Ishikawa (cell line): ENCODE results near the gene UBL7.

Experiments used
- CEBPB ChIP-seq: IDR thresholded peaks from 2 replicates; pipeline ENCODE4 v1.6.1; 2012
- CREB1 ChIP-seq: IDR thresholded peaks from 2 replicates; pipeline ENCODE4 v1.6.1; 2012; ENCODE audit warnings: low read depth
- EGR1 ChIP-seq: IDR thresholded peaks from 2 replicates; pipeline ENCODE4 v1.6.1; 2012
- EP300 ChIP-seq: IDR thresholded peaks from 2 replicates; pipeline ENCODE4 v1.6.1; 2012; ENCODE audit warnings: borderline replicate concordance
- FOXM1 ChIP-seq: IDR thresholded peaks from 2 replicates; pipeline ENCODE4 v1.6.1; 2012; ENCODE audit warnings: low read depth, borderline replicate concordance
- MAX ChIP-seq: IDR thresholded peaks from 2 replicates; pipeline ENCODE4 v1.6.1; 2012
- NFIC ChIP-seq: IDR thresholded peaks from 2 replicates; pipeline ENCODE4 v1.6.1; 2012
- RAD21 ChIP-seq: IDR thresholded peaks from 2 replicates; pipeline ENCODE4 v1.6.1; 2012; ENCODE audit warnings: low read depth
- REST ChIP-seq: IDR thresholded peaks from 2 replicates; pipeline ENCODE4 v1.6.1; 2012; ENCODE audit warnings: low read depth, mild to moderate bottlenecking
- TAF1 ChIP-seq: IDR thresholded peaks from 2 replicates; pipeline ENCODE4 v1.6.1; 2012; ENCODE audit warnings: low read depth, mild to moderate bottlenecking
- TCF12 ChIP-seq: IDR thresholded peaks from 2 replicates; pipeline ENCODE4 v1.6.1; 2012; ENCODE audit warnings: low read depth
- TEAD4 ChIP-seq: IDR thresholded peaks from 2 replicates; pipeline ENCODE4 v1.6.1; 2012
- USF1 ChIP-seq: IDR thresholded peaks from 2 replicates; pipeline ENCODE4 v1.6.1; 2012
- YY1 ChIP-seq: IDR thresholded peaks from 2 replicates; pipeline ENCODE4 v1.6.1; 2012; ENCODE audit warnings: low read depth
- ZBTB7A ChIP-seq: IDR thresholded peaks from 2 replicates; pipeline ENCODE4 v1.6.1; 2012; ENCODE audit warnings: low read depth

Gene UBL7

GRCh38 chr15:74460298-74460697 lies 662 bp downstream of the UBL7 start:
- TF ChIP-seq EP300, result no peak
- no peak for TF ChIP-seq TAF1
- no peak for TF ChIP-seq CEBPB
- no peak for TF ChIP-seq NFIC
- TF ChIP-seq MAX, result no peak
- no peak for TF ChIP-seq YY1
- TF ChIP-seq FOXM1, result no peak
- no peak for TF ChIP-seq USF1
- no peak for TF ChIP-seq EGR1
- TF ChIP-seq CREB1, result no peak
- no peak for TF ChIP-seq TCF12
- TF ChIP-seq TEAD4, result no peak
- no peak for TF ChIP-seq REST
- TF ChIP-seq ZBTB7A, result no peak
- no peak for TF ChIP-seq RAD21

GRCh38 chr15:74458473-74458872 lies 2.5 kb downstream of the UBL7 start:
- TF ChIP-seq ZBTB7A, result no peak
- no peak for TF ChIP-seq TCF12
- no peak for TF ChIP-seq REST
- TF ChIP-seq YY1, result no peak
- TF ChIP-seq TAF1, result no peak
- TF ChIP-seq CREB1, result no peak
- TF ChIP-seq CEBPB, result no peak
- no peak for TF ChIP-seq RAD21
- TF ChIP-seq USF1, result no peak
- TF ChIP-seq EGR1, result no peak
- TF ChIP-seq NFIC, result no peak
- no peak for TF ChIP-seq TEAD4

GRCh38 chr15:74454764-74455500 lies 6.0 kb downstream of the UBL7 start:
- TF ChIP-seq NFIC (no peak), RAD21 (no peak), TEAD4 (no peak), CREB1 (no peak), USF1 (no peak), EP300 (no peak), TAF1 (no peak), EGR1 (no peak), REST (no peak)

- TF ChIP-seq YY1, result no peak
- no peak for TF ChIP-seq EP300
- no peak for TF ChIP-seq RAD21
- no peak for TF ChIP-seq ZBTB7A
- no peak for TF ChIP-seq FOXM1
- TF ChIP-seq MAX, result no peak
- TF ChIP-seq USF1, result no peak
These were observed 6.8 kb downstream of the UBL7 start for GRCh38 chr15:74453925-74454763.
